Neuronal stem cell (in vitro differentiated cells): ENCODE results near the gene POTEF. TPM values are rescaled to one million over a fixed set of nuclear protein-coding genes. Genes with fewer than 3 reads are reported as not detected.
"Not testable (repeated sequence)": the region's sequence is repeated elsewhere in the genome, so short reads cannot be mapped to it uniquely, and the experiment has no call there.

Experiments
- DNase-seq: peaks from one replicate; pipeline ENCODE4 v3.0.0-alpha.2; 2013; ENCODE audit warnings: low spot score
- H2AFZ ChIP-seq: one replicate; pipeline ENCODE4 v1.6.1; 2013; ENCODE audit warnings: mild to moderate bottlenecking, low read length, inconsistent platforms
- H2AK5ac ChIP-seq: 2 replicates; pipeline ENCODE4 v1.6.1; 2013; ENCODE audit warnings: low read depth, mild to moderate bottlenecking, inconsistent platforms, low read length, moderate library complexity, mixed read lengths
- H2BK120ac ChIP-seq: 2 replicates; pipeline ENCODE4 v1.6.1; 2013; ENCODE audit warnings: low read depth, mild to moderate bottlenecking, inconsistent platforms, low read length, moderate library complexity, mixed read lengths
- H2BK12ac ChIP-seq: one replicate; pipeline ENCODE4 v1.6.1; 2013; ENCODE audit warnings: low read length, inconsistent platforms
- H2BK15ac ChIP-seq: 2 replicates; pipeline ENCODE4 v1.6.1; 2013; ENCODE audit warnings: mild to moderate bottlenecking, low read length, inconsistent platforms, mixed read lengths
- H2BK5ac ChIP-seq: one replicate; pipeline ENCODE4 v1.6.1; 2013; ENCODE audit warnings: inconsistent platforms, mild to moderate bottlenecking, low read length, moderate library complexity
- H3K14ac ChIP-seq: one replicate; pipeline ENCODE4 v1.6.1; 2013; ENCODE audit warnings: low read length, inconsistent platforms
- H3K18ac ChIP-seq: 2 replicates; pipeline ENCODE4 v1.6.1; 2013; ENCODE audit warnings: low read length, inconsistent platforms
- H3K23ac ChIP-seq: 2 replicates; pipeline ENCODE4 v1.6.1; 2013; ENCODE audit warnings: low read depth, mild to moderate bottlenecking, mixed read lengths, low read length, inconsistent platforms; ENCODE audit not compliant: poor library complexity
- H3K27ac ChIP-seq: replicated peaks from 3 replicates; pipeline ENCODE4 v1.5.1; 2013; ENCODE audit warnings: low read length, inconsistent platforms
- H3K27me3 ChIP-seq, 3 experiments: 2 replicates each; pipeline ENCODE4 v1.6.1; 2013; ENCODE audit warnings: low read length in 3 of 3, mild to moderate bottlenecking in 2 of 3, inconsistent platforms in 1 of 3, low read depth in 1 of 3, mixed read lengths in 1 of 3, moderate library complexity in 1 of 3; ENCODE audit not compliant: control insufficient read depth in 3 of 3, insufficient read depth in 3 of 3
- H3K36me3 ChIP-seq, 2 donors: replicated peaks in 1 of 2; 2 replicates each; pipeline ENCODE4 v1.6.1; 2013; ENCODE audit warnings: low read length in 2 of 2; ENCODE audit not compliant: control insufficient read depth in 2 of 2, insufficient read depth in 2 of 2
- H3K4ac ChIP-seq: 2 replicates; pipeline ENCODE4 v1.6.1; 2013; ENCODE audit warnings: inconsistent platforms, mild to moderate bottlenecking, low read length, moderate library complexity
- H3K4me1 ChIP-seq, 2 donors: 1 replicate in 1 of 2; 2 replicates in 1 of 2; pipeline ENCODE4 v1.6.1; 2013; ENCODE audit warnings: low read length in 2 of 2, low read depth in 1 of 2; ENCODE audit not compliant: control insufficient read depth in 2 of 2, insufficient read depth in 1 of 2
- H3K4me2 ChIP-seq: one replicate; pipeline ENCODE4 v1.6.1; 2013; ENCODE audit warnings: mild to moderate bottlenecking, low read length, inconsistent platforms; ENCODE audit not compliant: insufficient read depth, poor library complexity, severe bottlenecking
- H3K4me3 ChIP-seq, 2 donors: 2 replicates each; pipeline ENCODE4 v1.5.1; 2013; ENCODE audit warnings: low read length in 2 of 2, mild to moderate bottlenecking in 2 of 2, inconsistent platforms in 1 of 2, moderate library complexity in 1 of 2
- H3K79me1 ChIP-seq: one replicate; pipeline ENCODE4 v1.6.1; 2013; ENCODE audit warnings: low read depth, mild to moderate bottlenecking, inconsistent platforms, low read length, moderate library complexity
- H3K9ac ChIP-seq: one replicate; pipeline ENCODE4 v1.6.1; 2013; ENCODE audit warnings: mild to moderate bottlenecking, low read depth, low read length, inconsistent platforms; ENCODE audit not compliant: poor library complexity
- H3K9me3 ChIP-seq, 2 donors: replicated peaks in 1 of 2; 2 replicates each; pipeline versions ENCODE3 to v1.6.1; 2013; ENCODE audit warnings: low read length in 2 of 2, mild to moderate bottlenecking in 2 of 2, inconsistent platforms in 1 of 2, low read depth in 1 of 2, mixed read lengths in 1 of 2, moderate library complexity in 1 of 2; ENCODE audit not compliant: control insufficient read depth in 2 of 2, insufficient read depth in 1 of 2
- H4K8ac ChIP-seq: one replicate; pipeline ENCODE4 v1.6.1; 2013; ENCODE audit warnings: low read depth, mild to moderate bottlenecking, inconsistent platforms, low read length, moderate library complexity
- H4K91ac ChIP-seq: one replicate; pipeline ENCODE4 v1.6.1; 2013; ENCODE audit warnings: low read length, low read depth, mild to moderate bottlenecking, inconsistent platforms; ENCODE audit not compliant: poor library complexity
- WGBS, 2 donors: extraction: QIAGEN DNeasy Blood & Tissue Kit; methylation state at CpG; one replicate each; pipeline ENCODE4 v1.1.7; 2013; ENCODE audit warnings: missing lambda C conversion rate in 2 of 2, mixed read lengths in 1 of 2; ENCODE audit not compliant: insufficient read length in 2 of 2, insufficient replicate concordance in 1 of 2; ENCODE audit errors: extremely low coverage in 2 of 2; 5-methylcytosine and 5-hydroxymethylcytosine counted together
- small RNA-seq: library from polyadenylated mRNA; stranded (forward); fragments of <200 nt; extraction: miRNeasy Mini kit (QIAGEN cat#:217004); gene quantifications from one replicate; pipeline ENCODE3, GENCODE V24; 2013; ENCODE audit not compliant: insufficient read depth

POTEF gene

DNA sequence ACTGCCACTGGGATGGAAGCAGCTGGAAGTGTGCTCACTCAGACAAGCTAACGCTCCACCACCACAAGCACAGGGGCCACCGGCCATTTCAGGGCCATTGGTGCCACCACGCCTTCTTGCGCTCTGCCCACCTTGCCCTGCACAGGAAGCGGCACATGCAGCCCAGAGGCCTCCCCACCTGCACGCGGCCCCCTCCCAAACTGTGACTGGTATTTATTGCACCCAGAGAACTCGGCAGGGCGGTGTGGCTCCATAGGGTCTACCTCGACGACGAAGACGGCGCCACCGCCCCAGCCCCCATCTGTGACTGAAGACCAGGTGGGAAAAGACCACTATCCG is 90.8 kb downstream of the POTEF start:
- H3K36me3 ChIP-seq, H2AFZ ChIP-seq, H4K91ac ChIP-seq, H2BK12ac ChIP-seq, H4K8ac ChIP-seq, H2BK15ac ChIP-seq, H3K27me3 ChIP-seq, H3K79me1 ChIP-seq, H2AK5ac ChIP-seq, H3K23ac ChIP-seq, H3K4me3 ChIP-seq, H3K27ac ChIP-seq, H3K4ac ChIP-seq, H3K9ac ChIP-seq, H3K18ac ChIP-seq, H3K9me3 ChIP-seq, H3K4me2 ChIP-seq, H3K4me1 ChIP-seq, H3K14ac ChIP-seq, H2BK5ac ChIP-seq, DNase-seq, H2BK120ac ChIP-seq: not testable (repeated sequence)
- no CpG with 5 or more reads among the region's 16 CpGs for WGBS, 2 donors

DNA sequence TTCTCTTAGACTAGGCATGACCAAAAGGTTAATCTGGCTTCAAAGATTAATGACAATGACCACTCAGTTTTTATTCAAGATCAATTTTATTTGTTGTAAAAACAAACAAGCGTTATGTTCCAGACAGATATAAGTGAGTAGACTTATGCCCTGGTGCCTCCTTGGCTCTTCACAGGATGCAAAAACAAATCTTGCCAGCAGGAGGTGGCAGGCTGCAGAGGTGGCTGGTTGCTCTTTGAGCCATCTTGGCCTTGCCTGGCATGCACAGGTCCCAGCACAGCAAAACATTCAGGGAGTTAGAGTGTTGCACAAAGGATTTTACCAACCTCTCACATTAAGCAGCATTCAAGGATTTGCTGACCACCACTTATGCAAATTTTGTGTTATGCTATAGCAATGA is 103.1 kb downstream of the POTEF start:
- H3K27ac ChIP-seq, H3K4ac ChIP-seq, H2AK5ac ChIP-seq, H3K23ac ChIP-seq, H4K8ac ChIP-seq, H3K36me3 ChIP-seq, H2BK5ac ChIP-seq, H3K9me3 ChIP-seq, H2BK120ac ChIP-seq, H3K18ac ChIP-seq, H3K4me2 ChIP-seq, H3K9ac ChIP-seq, H3K14ac ChIP-seq, H2BK12ac ChIP-seq, H3K79me1 ChIP-seq, H2BK15ac ChIP-seq, H3K4me3 ChIP-seq, H4K91ac ChIP-seq, H3K4me1 ChIP-seq, H2AFZ ChIP-seq, H3K27me3 ChIP-seq: not testable (repeated sequence)
- WGBS, 2 donors: no CpG with 5 or more reads among the region's 1 CpG
- peak; percentile 1 for DNase-seq

Small RNAs within 50 kb of the gene (small RNA-seq; reads per million reads assigned to genes)
- gene AC018865.2 (not detected), gene RNU6-1049P (not detected)
